GM18909 (cell line): ENCODE results near the gene NUP188.
"Not testable (repeated sequence)": the region's sequence is repeated elsewhere in the genome, so short reads cannot be mapped to it uniquely, and the experiment has no call there.

Source experiments
- ATAC-seq: cut with Tn5 transposase; IDR thresholded peaks from one replicate; pipeline ENCODE4 v1.9.1; 2021; ENCODE audit warnings: mild to moderate bottlenecking; ENCODE audit not compliant: unreplicated experiment, poor library complexity

NUP188 gene

GRCh38 chr9:129002992-129003391, 55.5 kb downstream of the NUP188 start:
- ATAC-seq, result no peak

GRCh38 chr9:129004173-129004572, 56.7 kb downstream of the NUP188 start:
- ATAC-seq, result not testable (repeated sequence)

GRCh38 chr9:129005336-129005997, 58.0 kb downstream of the NUP188 start:
- no peak for ATAC-seq

- no peak for ATAC-seq
These were observed 59.0 kb downstream of the NUP188 start for GRCh38 chr9:129006328-129007034.

- no peak for ATAC-seq
These were observed 59.7 kb downstream of the NUP188 start for GRCh38 chr9:129007035-129007765.

- no peak for ATAC-seq
These were observed 60.4 kb downstream of the NUP188 start for GRCh38 chr9:129007766-129008468.

- no peak for ATAC-seq
These were observed 61.0 kb downstream of the NUP188 start for GRCh38 chr9:129008469-129008965.

GRCh38 chr9:129008986-129009583, 61.6 kb downstream of the NUP188 start:
- ATAC-seq, result no peak

GRCh38 chr9:129009584-129010141, 62.2 kb downstream of the NUP188 start:
- ATAC-seq, result no peak

- no peak for ATAC-seq
These were observed 62.9 kb downstream of the NUP188 start for GRCh38 chr9:129010267-129010975.

GRCh38 chr9:129011170-129011569, 63.7 kb downstream of the NUP188 start:
- no peak for ATAC-seq

GRCh38 chr9:129011761-129012181, 64.3 kb downstream of the NUP188 start:
- no peak for ATAC-seq

GRCh38 chr9:129012343-129012742, 64.8 kb downstream of the NUP188 start:
- ATAC-seq, result no peak

GRCh38 chr9:129012893-129013448, 65.5 kb downstream of the NUP188 start:
- no peak for ATAC-seq

- ATAC-seq, result no peak
These were observed 66.2 kb downstream of the NUP188 start for GRCh38 chr9:129013674-129014073.

GRCh38 chr9:129014124-129014523, 66.6 kb downstream of the NUP188 start:
- ATAC-seq, result no peak

GRCh38 chr9:129014608-129015007, 67.1 kb downstream of the NUP188 start:
- no peak for ATAC-seq

GRCh38 chr9:129021091-129021490, 73.6 kb downstream of the NUP188 start:
- ATAC-seq, result peak; percentile 58

GRCh38 chr9:129022037-129022436, 74.5 kb downstream of the NUP188 start:
- ATAC-seq, result no peak
